22Rv1 (cell line): ENCODE results near the gene OGG1.

ENCODE experiments used
- CTCF ChIP-seq: fragments of 450-650 bp; IDR thresholded peaks from 2 replicates; pipeline ENCODE4 v1.5.1; 2017; ENCODE audit warnings: mild to moderate bottlenecking
- ZFX ChIP-seq: fragments of 450-650 bp; IDR thresholded peaks from 2 replicates; pipeline ENCODE4 v1.6.1; 2017; ENCODE audit warnings: antibody characterized with exemption, borderline replicate concordance

- TF ChIP-seq CTCF: no peak
- TF ChIP-seq ZFX: no peak
Observed at GRCh38 chr3:9777694-9778021, 27.9 kb downstream of the OGG1 start.
